Measurements from ENCODE around the gene RAPGEF4.
"Not testable (repeated sequence)": the region's sequence is repeated elsewhere in the genome, so short reads cannot be mapped to it uniquely, and the experiment has no call there.

RAPGEF4 gene

GRCh38 chr2:173032032-173032431, 296.4 kb downstream of the RAPGEF4 start:
- Histone ChIP-seq H3K27ac (ENCODE audit: low read depth, low read length) (no peak overlapping the region), H3K27me3 (ENCODE audit: insufficient read depth, low read length) (no peaks in the 10 kb centered on the region), H3K36me3 (ENCODE audit: insufficient read depth, low read length) (no peaks in the 10 kb centered on the region), H3K9me3 (ENCODE audit: insufficient read depth, low read depth, low read length) (no peaks in the 10 kb centered on the region), H3K4me3 (ENCODE audit: low read length) (no peak overlapping the region), H3K4me1 (ENCODE audit: insufficient read depth, low read length) (peaks cover 2% of the 10 kb centered on the region; the same call in 1 of the 2 replicates), H3K9ac (ENCODE audit: low read depth, low read length) (no peak overlapping the region)
- WGBS = 91% methylated on average over 4 of the region's 4 CpGs

- no peak overlapping the region for H3K27ac ChIP-seq (ENCODE audit: low read depth, low read length)
- H3K27me3 ChIP-seq (ENCODE audit: insufficient read depth, low read length) = no peaks in the 10 kb centered on the region
- H3K9ac ChIP-seq (ENCODE audit: low read depth, low read length) = no peak overlapping the region
- H3K4me3 ChIP-seq (ENCODE audit: low read length) = no peak overlapping the region
- WGBS = 93% methylated on average over 3 of the region's 3 CpGs
- H3K36me3 ChIP-seq (ENCODE audit: insufficient read depth, low read length) = no peaks in the 10 kb centered on the region
- no peaks in the 10 kb centered on the region for H3K4me1 ChIP-seq (ENCODE audit: insufficient read depth, low read length)
- H3K9me3 ChIP-seq (ENCODE audit: insufficient read depth, low read depth, low read length) = no peaks in the 10 kb centered on the region
Observed at GRCh38 chr2:173033084-173033483, 297.4 kb downstream of the RAPGEF4 start.

GRCh38 chr2:173034143-173034542, 298.5 kb downstream of the RAPGEF4 start:
- Histone ChIP-seq H3K9me3 (ENCODE audit: insufficient read depth, low read depth, low read length) (no peaks in the 10 kb centered on the region), H3K4me3 (ENCODE audit: low read length) (no peak overlapping the region), H3K9ac (ENCODE audit: low read depth, low read length) (no peak overlapping the region), H3K4me1 (ENCODE audit: insufficient read depth, low read length) (no peaks in the 10 kb centered on the region), H3K27ac (ENCODE audit: low read depth, low read length) (no peak overlapping the region), H3K36me3 (ENCODE audit: insufficient read depth, low read length) (no peaks in the 10 kb centered on the region), H3K27me3 (ENCODE audit: insufficient read depth, low read length) (no peaks in the 10 kb centered on the region)
- WGBS = 79% methylated on average over 7 of the region's 7 CpGs

- H3K27me3 ChIP-seq (ENCODE audit: insufficient read depth, low read length) = no peaks in the 10 kb centered on the region
- H3K36me3 ChIP-seq (ENCODE audit: insufficient read depth, low read length) = no peaks in the 10 kb centered on the region
- 90% methylated on average over 12 of the region's 12 CpGs for WGBS
- no peaks in the 10 kb centered on the region for H3K9me3 ChIP-seq (ENCODE audit: insufficient read depth, low read depth, low read length)
- H3K4me3 ChIP-seq (ENCODE audit: low read length) = no peak overlapping the region
- H3K4me1 ChIP-seq (ENCODE audit: insufficient read depth, low read length) = no peaks in the 10 kb centered on the region
- no peak overlapping the region for H3K27ac ChIP-seq (ENCODE audit: low read depth, low read length)
- H3K9ac ChIP-seq (ENCODE audit: low read depth, low read length) = no peak overlapping the region
Observed at GRCh38 chr2:173037245-173038120, 301.8 kb downstream of the RAPGEF4 start.

- WGBS = 100% methylated on average over 1 of the region's 2 CpGs
- H3K4me3 ChIP-seq (ENCODE audit: low read length); H3K27ac ChIP-seq (ENCODE audit: low read depth, low read length): not testable (repeated sequence)
Observed at GRCh38 chr2:173038257-173038656, 302.6 kb downstream of the RAPGEF4 start.

GRCh38 chr2:173040729-173041128, 305.1 kb downstream of the RAPGEF4 start:
- Histone ChIP-seq H3K36me3 (ENCODE audit: insufficient read depth, low read length) (no peaks in the 10 kb centered on the region), H3K9me3 (ENCODE audit: insufficient read depth, low read depth, low read length) (no peaks in the 10 kb centered on the region), H3K27me3 (ENCODE audit: insufficient read depth, low read length) (no peaks in the 10 kb centered on the region), H3K4me1 (ENCODE audit: insufficient read depth, low read length) (peaks cover 6% of the 10 kb centered on the region; the same call in 1 of the 2 replicates), H3K27ac (ENCODE audit: low read depth, low read length) (no peak overlapping the region), H3K4me3 (ENCODE audit: low read length) (no peak overlapping the region), H3K9ac (ENCODE audit: low read depth, low read length) (no peak overlapping the region)

More at GRCh38 chr2:173038257-173038656, 302.6 kb downstream of the RAPGEF4 start:
- H3K9me3 ChIP-seq (ENCODE audit: insufficient read depth, low read depth, low read length); H3K27me3 ChIP-seq (ENCODE audit: insufficient read depth, low read length); H3K36me3 ChIP-seq (ENCODE audit: insufficient read depth, low read length); H3K4me1 ChIP-seq (ENCODE audit: insufficient read depth, low read length); H3K9ac ChIP-seq (ENCODE audit: low read depth, low read length): not testable (repeated sequence)

GRCh38 chr2:173043476-173043875, 307.8 kb downstream of the RAPGEF4 start:
- no peaks in the 10 kb centered on the region for H3K9me3 ChIP-seq (ENCODE audit: insufficient read depth, low read depth, low read length)
- no peak overlapping the region for H3K27ac ChIP-seq (ENCODE audit: low read depth, low read length)
- no peaks in the 10 kb centered on the region for H3K36me3 ChIP-seq (ENCODE audit: insufficient read depth, low read length)
- H3K27me3 ChIP-seq (ENCODE audit: insufficient read depth, low read length) = no peaks in the 10 kb centered on the region
- 97% methylated on average over 8 of the region's 8 CpGs for WGBS
- H3K4me1 ChIP-seq (ENCODE audit: insufficient read depth, low read length) = peaks cover 6% of the 10 kb centered on the region; the same call in 1 of the 2 replicates
- H3K9ac ChIP-seq (ENCODE audit: low read depth, low read length) = no peak overlapping the region
- H3K4me3 ChIP-seq (ENCODE audit: low read length) = no peak overlapping the region

GRCh38 chr2:173043897-173044519, 308.4 kb downstream of the RAPGEF4 start:
- H3K27ac ChIP-seq (ENCODE audit: low read depth, low read length) = no peak overlapping the region
- no peak overlapping the region for H3K4me3 ChIP-seq (ENCODE audit: low read length)
- H3K27me3 ChIP-seq (ENCODE audit: insufficient read depth, low read length) = no peaks in the 10 kb centered on the region
- H3K9ac ChIP-seq (ENCODE audit: low read depth, low read length) = no peak overlapping the region
- H3K4me1 ChIP-seq (ENCODE audit: insufficient read depth, low read length) = peaks cover 6% of the 10 kb centered on the region; the same call in 1 of the 2 replicates
- no peaks in the 10 kb centered on the region for H3K9me3 ChIP-seq (ENCODE audit: insufficient read depth, low read depth, low read length)
- 93% methylated on average over 13 of the region's 13 CpGs for whole genome bisulfite sequencing
- no peaks in the 10 kb centered on the region for H3K36me3 ChIP-seq (ENCODE audit: insufficient read depth, low read length)

GRCh38 chr2:173044686-173045085, 309.0 kb downstream of the RAPGEF4 start:
- H3K27me3 ChIP-seq (ENCODE audit: insufficient read depth, low read length) = no peaks in the 10 kb centered on the region
- H3K9me3 ChIP-seq (ENCODE audit: insufficient read depth, low read depth, low read length) = no peaks in the 10 kb centered on the region
- no peaks in the 10 kb centered on the region for H3K36me3 ChIP-seq (ENCODE audit: insufficient read depth, low read length)
- no peak overlapping the region for H3K4me3 ChIP-seq (ENCODE audit: low read length)
- WGBS = 87% methylated on average over 10 of the region's 10 CpGs
- no peak overlapping the region for H3K9ac ChIP-seq (ENCODE audit: low read depth, low read length)
- H3K4me1 ChIP-seq (ENCODE audit: insufficient read depth, low read length) = peaks cover 6% of the 10 kb centered on the region; the same call in 1 of the 2 replicates
- no peak overlapping the region for H3K27ac ChIP-seq (ENCODE audit: low read depth, low read length)

- H3K9me3 ChIP-seq (ENCODE audit: insufficient read depth, low read depth, low read length) = no peaks in the 10 kb centered on the region
- no peak overlapping the region for H3K9ac ChIP-seq (ENCODE audit: low read depth, low read length)
- H3K36me3 ChIP-seq (ENCODE audit: insufficient read depth, low read length) = no peaks in the 10 kb centered on the region
- H3K27me3 ChIP-seq (ENCODE audit: insufficient read depth, low read length) = no peaks in the 10 kb centered on the region
- H3K4me1 ChIP-seq (ENCODE audit: insufficient read depth, low read length) = peaks cover 6% of the 10 kb centered on the region; the same call in 1 of the 2 replicates
- 100% methylated on average over 2 of the region's 2 CpGs for WGBS
- H3K4me3 ChIP-seq (ENCODE audit: low read length) = no peak overlapping the region
- H3K27ac ChIP-seq (ENCODE audit: low read depth, low read length) = no peak overlapping the region
Observed at GRCh38 chr2:173045181-173045580, 309.5 kb downstream of the RAPGEF4 start.

GRCh38 chr2:173048522-173048896, 312.9 kb downstream of the RAPGEF4 start:
- H3K27ac ChIP-seq (ENCODE audit: low read depth, low read length) = no peak overlapping the region
- H3K4me3 ChIP-seq (ENCODE audit: low read length) = no peak overlapping the region
- WGBS = 98% methylated on average over 3 of the region's 3 CpGs
- peaks cover 6% of the 10 kb centered on the region; the same call in 1 of the 2 replicates for H3K4me1 ChIP-seq (ENCODE audit: insufficient read depth, low read length)
- H3K9ac ChIP-seq (ENCODE audit: low read depth, low read length) = no peak overlapping the region
- no peaks in the 10 kb centered on the region for H3K9me3 ChIP-seq (ENCODE audit: insufficient read depth, low read depth, low read length)
- no peaks in the 10 kb centered on the region for H3K27me3 ChIP-seq (ENCODE audit: insufficient read depth, low read length)
- H3K36me3 ChIP-seq (ENCODE audit: insufficient read depth, low read length) = no peaks in the 10 kb centered on the region

Measured in HUES64 (cell line).